OCI-LY7 (cell line): ENCODE measurements around the gene EPHA6.

Experiments used
- CTCF ChIP-seq: fragments of 200-600 bp; sonication (generic); conservative IDR thresholded peaks from 2 replicates; pipeline ENCODE4 v1.5.1; 2014; ENCODE audit warnings: mild to moderate bottlenecking, antibody characterized with exemption, low read length, moderate library complexity, mixed read lengths
- EZH2phosphoT487 ChIP-seq: fragments of 200-600 bp; sonication (generic); IDR thresholded peaks from 2 replicates; pipeline ENCODE4 v1.6.1; 2018; ENCODE audit warnings: low read depth, borderline replicate concordance, mild to moderate bottlenecking, mixed run types, antibody characterized with exemption, low read length, moderate library complexity, mixed read lengths

GRCh38 chr3:96814651-96815567 lies 515 bp downstream of the EPHA6 start:
- TF ChIP-seq CTCF (no peak), EZH2phosphoT487 (no peak)
